CD4-positive, alpha-beta T cell (primary cell): Measurements from ENCODE around the gene RHOXF2B. TPM values are rescaled to one million over a fixed set of nuclear protein-coding genes. Genes with fewer than 3 reads are reported as not detected.
"Not testable (repeated sequence)": the region's sequence is repeated elsewhere in the genome, so short reads cannot be mapped to it uniquely, and the experiment has no call there.

Experiments used
- ATAC-seq: fragments of 200-7000 bp; cut with Tn5 transposase; one replicate; pipeline ENCODE4 v1.10.0; 2022; ENCODE audit warnings: mild to moderate bottlenecking; ENCODE audit not compliant: poor library complexity
- CTCF ChIA-PET: fragments of 350-600 bp; sonication (Branson Sonifier 250); formaldehyde crosslinking; loops from one replicate; lab custom pipeline; 2021; ENCODE audit warnings: antibody characterized with exemption, inconsistent platforms; lab: Charles Lee
- POLR2A ChIA-PET: fragments of 350-600 bp; sonication (Branson Sonifier 250); formaldehyde crosslinking; loops from one replicate; lab custom pipeline; 2021; ENCODE audit warnings: antibody characterized with exemption, inconsistent platforms; lab: Charles Lee
- DNase-seq, 14 experiments: peaks; one replicate each; pipeline ENCODE4 v3.0.0-alpha.2; 2013 to 2020; ENCODE audit warnings: mixed read lengths in 2 of 14
- H3K27ac ChIP-seq, 2 donors: one replicate each; pipeline versions ENCODE4 v1.5.1 to v1.7.0; 2013; ENCODE audit warnings: low read length in 2 of 2, low read depth in 1 of 2, mild to moderate bottlenecking in 1 of 2
- H3K27me3 ChIP-seq, 2 experiments: 1 replicate in 1 of 2; 2 replicates in 1 of 2; pipeline versions ENCODE4 v1.6.1 to v1.7.0; 2013; ENCODE audit warnings: low read length in 2 of 2, control low read depth in 1 of 2, mild to moderate bottlenecking in 1 of 2, moderate library complexity in 1 of 2; ENCODE audit not compliant: insufficient read depth in 2 of 2, control insufficient read depth in 1 of 2
- H3K36me3 ChIP-seq: one replicate; pipeline ENCODE4 v1.6.1; 2013; ENCODE audit warnings: low read length, control low read depth; ENCODE audit not compliant: insufficient read depth
- H3K4me1 ChIP-seq: one replicate; pipeline ENCODE4 v1.6.1; 2013; ENCODE audit warnings: low read length, control low read depth; ENCODE audit not compliant: insufficient read depth
- H3K4me3 ChIP-seq: one replicate; pipeline ENCODE4 v1.5.1; 2013; ENCODE audit warnings: mild to moderate bottlenecking, low read length, moderate library complexity
- H3K9me3 ChIP-seq, 2 experiments: 1 replicate in 1 of 2; 2 replicates in 1 of 2; pipeline versions ENCODE4 v1.6.1 to v1.7.0; 2013; ENCODE audit warnings: low read length in 2 of 2, mild to moderate bottlenecking in 2 of 2, control low read depth in 1 of 2, moderate library complexity in 1 of 2; ENCODE audit not compliant: control insufficient read depth in 1 of 2, insufficient read depth in 1 of 2
- H3K27ac Mint-ChIP-seq: one replicate; pipeline ENCODE4 v1.8.0; 2020; ENCODE audit warnings: mixed read lengths
- H3K27me3 Mint-ChIP-seq: one replicate; pipeline ENCODE4 v1.8.0; 2021; ENCODE audit warnings: mixed read lengths
- H3K36me3 Mint-ChIP-seq: one replicate; pipeline ENCODE4 v1.8.0; 2021; ENCODE audit warnings: low read depth, mixed read lengths
- H3K4me1 Mint-ChIP-seq: one replicate; pipeline ENCODE4 v1.8.0; 2021; ENCODE audit warnings: low read depth, mixed read lengths
- H3K4me3 Mint-ChIP-seq: one replicate; pipeline ENCODE4 v1.8.0; 2020; ENCODE audit warnings: mild to moderate bottlenecking, mixed read lengths
- H3K9me3 Mint-ChIP-seq: one replicate; pipeline ENCODE4 v1.8.0; 2020; ENCODE audit warnings: mixed read lengths
- CTCF ChIP-seq: fragments of 200-600 bp; IDR thresholded peaks from one replicate; pipeline ENCODE4 v1.8.0; 2022; ENCODE audit warnings: antibody characterized with exemption, mild to moderate bottlenecking
- intact Hi-C, 2 experiments: fragments of 100-400 bp; cut with DNase I in 1 of 2; cut with micrococcal nuclease in 1 of 2; formaldehyde crosslinking; loops; one replicate each; pipeline versions ENCODE4 v1.15.1 to v1.9.0; 2023 to 2025; cut with DNase I, micrococcal nuclease
- polyA plus RNA-seq, 2 donors: library from polyadenylated mRNA; unstranded; fragments of 120-200 nt; gene quantifications; one replicate each; pipeline ENCODE4 v1.2.1, GENCODE V29; 2013
- total RNA-seq, 174 experiments: library from RNA in 2 of 174; stranded (reverse) in 2 of 174; gene quantifications; one replicate each; pipeline ENCODE4 v1.2.3 and lab custom pipeline; 2021 to 2026

RHOXF2B gene
- not detected for total RNA-seq
- polyA plus RNA-seq (2013, experiment 1 of 2): not detected
- not detected for polyA plus RNA-seq (2013, experiment 2 of 2)
- 0 to 0.12 (median 0) reads per million in 172 experiments for total RNA-seq (lab: John Stamatoyannopoulos, UW)

GRCh38 chrX:120077590-120077989, at the start of gene RHOXF2B:
Gene RHOXF2B (minus strand): TSS chrX:120077690. CDS start chrX:120077552, 138 bp downstream.
- H3K36me3 ChIP-seq, H3K9me3 Mint-ChIP-seq, H3K27ac ChIP-seq, H3K36me3 Mint-ChIP-seq, intact Hi-C loops, H3K27me3 ChIP-seq, POLR2A ChIA-PET, DNase-seq, H3K27ac Mint-ChIP-seq, H3K4me1 ChIP-seq, CTCF ChIA-PET, H3K27me3 Mint-ChIP-seq, H3K4me3 ChIP-seq, H3K9me3 ChIP-seq, H3K4me3 Mint-ChIP-seq, H3K4me1 Mint-ChIP-seq, ATAC-seq: not testable (repeated sequence)

- H3K27ac Mint-ChIP-seq: no peak overlapping the region
- no peak for DNase-seq
- CTCF ChIA-PET: no interaction called here
- no peaks in the 10 kb centered on the region for H3K4me1 Mint-ChIP-seq
- H3K27ac ChIP-seq: no peak overlapping the region
- no peaks in the 10 kb centered on the region for H3K36me3 ChIP-seq
- H3K9me3 Mint-ChIP-seq: no peaks in the 10 kb centered on the region
- H3K4me3 ChIP-seq: no peak overlapping the region
- no peak for ATAC-seq
- intact Hi-C loops: no loop called here
- H3K27me3 Mint-ChIP-seq: no peaks in the 10 kb centered on the region
- no peaks in the 10 kb centered on the region for H3K36me3 Mint-ChIP-seq
- H3K4me1 ChIP-seq: no peaks in the 10 kb centered on the region
- no peaks in the 10 kb centered on the region for H3K9me3 ChIP-seq
- TF ChIP-seq CTCF: no peak
- H3K27me3 ChIP-seq: no peaks in the 10 kb centered on the region
- POLR2A ChIA-PET: interaction anchor here (0.6 kb wide), 1 partner anchor 335 kb away, joined by 3 read pairs; no protein-coding TSS in a partner anchor
- no peak overlapping the region for H3K4me3 Mint-ChIP-seq
Measured at GRCh38 chrX:120125444-120125843, 48.0 kb upstream of the RHOXF2B start.

GRCh38 chrX:120120223-120120622, 42.7 kb upstream of the RHOXF2B start:
- H3K27ac ChIP-seq: no peak overlapping the region
- CTCF ChIA-PET: no interaction called here
- H3K9me3 ChIP-seq: no peaks in the 10 kb centered on the region
- no peak overlapping the region for H3K4me3 ChIP-seq
- Mint-ChIP-seq H3K36me3 (no peaks in the 10 kb centered on the region), H3K9me3 (no peaks in the 10 kb centered on the region), H3K4me1 (no peaks in the 10 kb centered on the region), H3K4me3 (no peak overlapping the region), H3K27me3 (no peaks in the 10 kb centered on the region), H3K27ac (no peak overlapping the region)
- POLR2A ChIA-PET: no interaction called here
- H3K4me1 ChIP-seq: no peaks in the 10 kb centered on the region
- ATAC-seq (no peak), DNase-seq (no peak)
- H3K36me3 ChIP-seq: no peaks in the 10 kb centered on the region
- H3K27me3 ChIP-seq: no peaks in the 10 kb centered on the region
- no peak for TF ChIP-seq CTCF
- intact Hi-C loops: no loop called here

- no peaks in the 10 kb centered on the region for H3K9me3 ChIP-seq
- intact Hi-C loops: no loop called here
- no peak within 1 kb of the TSS for H3K27ac ChIP-seq
- no peak within 1 kb of the TSS for H3K4me3 Mint-ChIP-seq
- ATAC-seq (no peak), DNase-seq (no peak)
- ChIA-PET CTCF (no interaction called here), POLR2A (no interaction called here)
- no peaks in the 10 kb centered on the region for H3K4me1 Mint-ChIP-seq
- TF ChIP-seq CTCF: no peak
- no peaks in the 10 kb centered on the region for H3K27me3 ChIP-seq
- no peaks in the 10 kb centered on the region for H3K36me3 ChIP-seq
- no peaks in the 10 kb centered on the region for H3K36me3 Mint-ChIP-seq
- H3K27me3 Mint-ChIP-seq: no peaks in the 10 kb centered on the region
- no peak within 1 kb of the TSS for H3K27ac Mint-ChIP-seq
- no peaks in the 10 kb centered on the region for H3K4me1 ChIP-seq
- H3K4me3 ChIP-seq: no peak within 1 kb of the TSS
- H3K9me3 Mint-ChIP-seq: no peaks in the 10 kb centered on the region
Measured at GRCh38 chrX:120115438-120115963, 38.0 kb upstream of the RHOXF2B start, which contains the start of gene RHOXF1. Gene RHOXF1 (minus strand): TSS chrX:120115913. CDS start chrX:120115862, 51 bp downstream.
